H9 (cell line): Measurements from ENCODE around the gene DMD. TPM values are rescaled to one million over a fixed set of nuclear protein-coding genes. Genes with fewer than 3 reads are reported as not detected.

ENCODE experiments used
- DNase-seq: peaks from one replicate; pipeline ENCODE4 v3.0.0-alpha.2; 2017
- H2AFZ ChIP-seq: one replicate; pipeline ENCODE4 v1.6.1; 2013; ENCODE audit warnings: mild to moderate bottlenecking, low read length, control low read depth, moderate library complexity
- H2AK5ac ChIP-seq: 2 replicates; pipeline ENCODE4 v1.6.1; 2013; ENCODE audit warnings: low read length, control low read depth, mixed read lengths; ENCODE audit not compliant: insufficient read length
- H2BK120ac ChIP-seq: one replicate; pipeline ENCODE4 v1.6.1; 2013; ENCODE audit warnings: low read depth, mild to moderate bottlenecking, low read length, control low read depth, inconsistent platforms; ENCODE audit not compliant: poor library complexity, severe bottlenecking
- H2BK12ac ChIP-seq: 2 replicates; pipeline ENCODE4 v1.6.1; 2013; ENCODE audit warnings: low read length, control low read depth, mixed read lengths, low read depth; ENCODE audit not compliant: insufficient read length
- H2BK15ac ChIP-seq: 2 replicates; pipeline ENCODE4 v1.6.1; 2013; ENCODE audit warnings: low read depth, low read length, control low read depth
- H2BK20ac ChIP-seq: one replicate; pipeline ENCODE4 v1.6.1; 2013; ENCODE audit warnings: low read depth, mild to moderate bottlenecking, low read length, control low read depth, inconsistent platforms; ENCODE audit not compliant: poor library complexity, severe bottlenecking
- H2BK5ac ChIP-seq: 2 replicates; pipeline ENCODE4 v1.6.1; 2013; ENCODE audit warnings: low read length, control low read depth, mixed read lengths; ENCODE audit not compliant: insufficient read length
- H3K14ac ChIP-seq: 2 replicates; pipeline ENCODE4 v1.6.1; 2013; ENCODE audit warnings: low read length, control low read depth; ENCODE audit not compliant: insufficient read depth
- H3K18ac ChIP-seq: 2 replicates; pipeline ENCODE4 v1.6.1; 2013; ENCODE audit warnings: low read depth, mild to moderate bottlenecking, mixed read lengths, low read length, control low read depth; ENCODE audit not compliant: insufficient read length
- H3K23ac ChIP-seq: 2 replicates; pipeline ENCODE4 v1.6.1; 2013; ENCODE audit warnings: low read length, control low read depth, mixed read lengths, low read depth; ENCODE audit not compliant: insufficient read length
- H3K23me2 ChIP-seq: 2 replicates; pipeline ENCODE4 v1.6.1; 2013; ENCODE audit warnings: low read depth, mild to moderate bottlenecking, mixed read lengths, low read length, control low read depth; ENCODE audit not compliant: insufficient read length, poor library complexity, severe bottlenecking
- H3K27ac ChIP-seq: 2 replicates; pipeline ENCODE4 v1.5.1; 2013; ENCODE audit warnings: low read length, control low read depth, mixed read lengths, low read depth; ENCODE audit not compliant: insufficient read length
- H3K27me3 ChIP-seq: 2 replicates; pipeline ENCODE4 v1.6.1; 2013; ENCODE audit warnings: low read length, control low read depth, inconsistent platforms; ENCODE audit not compliant: insufficient read depth
- H3K4ac ChIP-seq: 2 replicates; pipeline ENCODE4 v1.6.1; 2013; ENCODE audit warnings: low read depth, mild to moderate bottlenecking, control low read depth, inconsistent platforms, low read length, moderate library complexity
- H3K4me1 ChIP-seq: 2 replicates; pipeline ENCODE4 v1.6.1; 2013; ENCODE audit warnings: low read length, control low read depth, inconsistent platforms; ENCODE audit not compliant: insufficient read depth
- H3K4me2 ChIP-seq: 2 replicates; pipeline ENCODE4 v1.6.1; 2013; ENCODE audit warnings: low read length, control low read depth, mixed read lengths; ENCODE audit not compliant: insufficient read length, insufficient read depth
- H3K56ac ChIP-seq: 2 replicates; pipeline ENCODE4 v1.6.1; 2013; ENCODE audit warnings: low read depth, mild to moderate bottlenecking, mixed read lengths, low read length, control low read depth; ENCODE audit not compliant: insufficient read length
- H3K79me1 ChIP-seq: 2 replicates; pipeline ENCODE4 v1.6.1; 2013; ENCODE audit warnings: low read depth, mild to moderate bottlenecking, moderate library complexity, low read length, control low read depth, inconsistent platforms; ENCODE audit not compliant: insufficient read depth, poor library complexity, severe bottlenecking
- H3K79me2 ChIP-seq: 2 replicates; pipeline ENCODE4 v1.6.1; 2013; ENCODE audit warnings: low read length, control low read depth, inconsistent platforms; ENCODE audit not compliant: insufficient read depth
- H3K9ac ChIP-seq: 2 replicates; pipeline ENCODE4 v1.6.1; 2013; ENCODE audit warnings: low read length, control low read depth, mixed read lengths; ENCODE audit not compliant: insufficient read length; ENCODE audit errors: extremely low read depth
- H3K9me3 ChIP-seq: one replicate; pipeline ENCODE4 v1.6.1; 2013; ENCODE audit warnings: low read depth, low read length, inconsistent platforms; ENCODE audit not compliant: control insufficient read depth
- H3T11ph ChIP-seq: one replicate; pipeline ENCODE4 v1.6.1; 2013; ENCODE audit warnings: mild to moderate bottlenecking, low read length, control low read depth, inconsistent platforms
- H4K20me1 ChIP-seq: one replicate; pipeline ENCODE4 v1.6.1; 2013; ENCODE audit not compliant: control insufficient read depth, insufficient read length, insufficient read depth
- H4K5ac ChIP-seq: 2 replicates; pipeline ENCODE4 v1.6.1; 2013; ENCODE audit warnings: low read depth, mild to moderate bottlenecking, mixed read lengths, low read length, control low read depth; ENCODE audit not compliant: insufficient read length
- H4K8ac ChIP-seq: replicated peaks from 2 replicates; pipeline ENCODE4 v1.6.1; 2013; ENCODE audit warnings: low read length, control low read depth, mixed read lengths, low read depth; ENCODE audit not compliant: insufficient read length
- H4K91ac ChIP-seq: 2 replicates; pipeline ENCODE4 v1.6.1; 2013; ENCODE audit warnings: low read depth, mild to moderate bottlenecking, moderate library complexity, mixed read lengths, low read length, control low read depth; ENCODE audit not compliant: insufficient read length
- H3K27ac Mint-ChIP-seq, 3 experiments: 2 replicates in 2 of 3; 3 replicates in 1 of 3; pipeline ENCODE4 v1.8.0; 2020 to 2021; ENCODE audit warnings: mixed read lengths in 3 of 3, mild to moderate bottlenecking in 1 of 3, moderate library complexity in 1 of 3
- H3K27me3 Mint-ChIP-seq: 2 replicates; pipeline ENCODE4 v1.8.0; 2021; ENCODE audit warnings: low read depth, mild to moderate bottlenecking, moderate library complexity, mixed read lengths
- H3K36me3 Mint-ChIP-seq, 3 experiments: 2 replicates in 2 of 3; 3 replicates in 1 of 3; pipeline ENCODE4 v1.8.0; 2020 to 2021; ENCODE audit warnings: low read depth in 3 of 3, mixed read lengths in 3 of 3; ENCODE audit not compliant: insufficient read depth in 1 of 3
- H3K4me1 Mint-ChIP-seq, 2 experiments: 2 replicates each; pipeline ENCODE4 v1.8.0; 2020; ENCODE audit warnings: mixed read lengths in 2 of 2
- H3K4me3 Mint-ChIP-seq, 2 experiments: 2 replicates in 1 of 2; 3 replicates in 1 of 2; pipeline ENCODE4 v1.8.0; 2020 to 2021; ENCODE audit warnings: mild to moderate bottlenecking in 2 of 2, mixed read lengths in 2 of 2, moderate library complexity in 1 of 2
- H3K9me3 Mint-ChIP-seq, 2 experiments: 2 replicates in 1 of 2; 3 replicates in 1 of 2; pipeline ENCODE4 v1.8.0; 2020; ENCODE audit warnings: mild to moderate bottlenecking in 2 of 2, mixed read lengths in 2 of 2, moderate library complexity in 1 of 2
- WGBS: extraction: QIAGEN DNeasy Blood & Tissue Kit; methylation state at CpG from one replicate; pipeline ENCODE4 v1.1.7; 2013; ENCODE audit warnings: missing lambda C conversion rate, low lambda C conversion rate, mixed read lengths; ENCODE audit not compliant: insufficient read length; ENCODE audit errors: extremely low coverage; 5-methylcytosine and 5-hydroxymethylcytosine counted together
- total RNA-seq: library from RNA; stranded (reverse); gene quantifications from 2 replicates; pipeline ENCODE4 v1.2.1, GENCODE V29; 2021
- TF ChIP-seq, protein P1 (sequence below): fragments of 200-600 bp; sonication (generic); conservative IDR thresholded peaks from 3 replicates; pipeline ENCODE4 v1.8.0; 2021; ENCODE audit warnings: antibody characterized with exemption, mild to moderate bottlenecking

Gene DMD
- total RNA-seq, 1 experiment from 2014 or later, result 3.8 TPM

DNA sequence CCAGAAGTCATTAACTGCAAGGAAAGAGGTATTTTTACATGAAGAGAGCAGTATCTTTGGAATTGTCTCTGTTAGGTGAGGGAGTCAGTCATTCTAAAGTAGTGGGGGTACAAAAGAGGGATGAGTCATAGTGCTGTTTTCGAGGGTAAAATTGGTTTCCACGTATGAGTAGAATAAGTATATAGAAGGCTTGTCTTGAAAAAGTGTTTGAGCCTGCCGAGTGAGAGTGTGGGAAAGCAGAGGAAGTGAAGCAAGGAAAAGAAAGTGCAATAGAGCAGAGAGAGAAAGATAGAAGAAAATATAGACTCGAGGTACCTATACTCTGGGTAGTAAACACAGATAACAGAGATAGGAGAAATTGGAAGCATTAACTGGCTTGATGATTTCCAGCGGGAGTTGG lies 696.4 kb downstream of the DMD start:
- Histone ChIP-seq H3T11ph (no peak overlapping the region), H2BK15ac (no peak overlapping the region)
- H3K36me3 Mint-ChIP-seq, result no peaks in the 10 kb centered on the region; a peak in 1 of 7 replicates

More for the DNA sequence above, 696.4 kb downstream of the DMD start:
- no CpG with 5 or more reads among the region's 5 CpGs for WGBS
- no peak overlapping the region for H3K4me2 ChIP-seq
- no peak overlapping the region for H2BK120ac ChIP-seq
- H2BK5ac ChIP-seq, result no peak overlapping the region
- peaks cover 3% of the 10 kb centered on the region for H3K9me3 ChIP-seq
- H3K23me2 ChIP-seq, result no peaks in the 10 kb centered on the region
- H3K79me2 ChIP-seq, result no peaks in the 10 kb centered on the region
- H3K27ac ChIP-seq, result no peak overlapping the region
- no peaks in the 10 kb centered on the region for H3K27me3 ChIP-seq
- Mint-ChIP-seq H3K27me3 (no peaks in the 10 kb centered on the region; the same call in 1 of the 2 replicates), H3K9me3 (peaks cover 4 to 35% of the 10 kb centered on the region in 2 experiments; a peak in 4 of 5 replicates), H3K4me3 (no peak overlapping the region), H3K4me1 (peaks cover 0 to 6% of the 10 kb centered on the region in 2 experiments; a peak in 2 of 4 replicates), H3K27ac (no peak overlapping the region)
- H3K4ac ChIP-seq, result no peak overlapping the region
- H3K56ac ChIP-seq, result no peak overlapping the region
- H2AK5ac ChIP-seq, result no peak overlapping the region
- H3K14ac ChIP-seq, result no peak overlapping the region
- H2AFZ ChIP-seq, result no peak overlapping the region
- TF ChIP-seq, protein P1, sequence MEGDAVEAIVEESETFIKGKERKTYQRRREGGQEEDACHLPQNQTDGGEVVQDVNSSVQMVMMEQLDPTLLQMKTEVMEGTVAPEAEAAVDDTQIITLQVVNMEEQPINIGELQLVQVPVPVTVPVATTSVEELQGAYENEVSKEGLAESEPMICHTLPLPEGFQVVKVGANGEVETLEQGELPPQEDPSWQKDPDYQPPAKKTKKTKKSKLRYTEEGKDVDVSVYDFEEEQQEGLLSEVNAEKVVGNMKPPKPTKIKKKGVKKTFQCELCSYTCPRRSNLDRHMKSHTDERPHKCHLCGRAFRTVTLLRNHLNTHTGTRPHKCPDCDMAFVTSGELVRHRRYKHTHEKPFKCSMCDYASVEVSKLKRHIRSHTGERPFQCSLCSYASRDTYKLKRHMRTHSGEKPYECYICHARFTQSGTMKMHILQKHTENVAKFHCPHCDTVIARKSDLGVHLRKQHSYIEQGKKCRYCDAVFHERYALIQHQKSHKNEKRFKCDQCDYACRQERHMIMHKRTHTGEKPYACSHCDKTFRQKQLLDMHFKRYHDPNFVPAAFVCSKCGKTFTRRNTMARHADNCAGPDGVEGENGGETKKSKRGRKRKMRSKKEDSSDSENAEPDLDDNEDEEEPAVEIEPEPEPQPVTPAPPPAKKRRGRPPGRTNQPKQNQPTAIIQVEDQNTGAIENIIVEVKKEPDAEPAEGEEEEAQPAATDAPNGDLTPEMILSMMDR, result no peak
- H4K5ac ChIP-seq, result no peak overlapping the region
- no peak overlapping the region for H3K23ac ChIP-seq
- H2BK20ac ChIP-seq, result no peak overlapping the region
- DNase-seq, result no peak
- no peak overlapping the region for H3K9ac ChIP-seq
- no peak overlapping the region for H4K8ac ChIP-seq
- no peaks in the 10 kb centered on the region for H4K20me1 ChIP-seq
- no peaks in the 10 kb centered on the region for H3K79me1 ChIP-seq
- no peaks in the 10 kb centered on the region for H3K4me1 ChIP-seq
- H3K18ac ChIP-seq, result no peak overlapping the region
- no peak overlapping the region for H4K91ac ChIP-seq
- no peak overlapping the region for H2BK12ac ChIP-seq
